AG04449 (cell line): ENCODE data around the gene ETF1.

Source experiments
- CTCF ChIA-PET: fragments of 350-600 bp; formaldehyde crosslinking; extraction: SDS; loops from one replicate; lab custom pipeline; 2021; ENCODE audit warnings: antibody characterized with exemption; lab: Yijun Ruan, JAX
- POLR2A ChIA-PET: fragments of 400-600, 350-600 bp; formaldehyde crosslinking; extraction: SDS; loops from one replicate; lab custom pipeline; 2020; ENCODE audit warnings: antibody characterized with exemption, inconsistent platforms; lab: Yijun Ruan, JAX
- DNase-seq: peaks from one replicate; pipeline ENCODE4 v3.0.0-alpha.2; 2010; ENCODE audit warnings: low read depth, low spot score
- H3K4me3 ChIP-seq: 2 replicates; pipeline ENCODE4 v1.5.1; 2011; ENCODE audit warnings: low read depth, mild to moderate bottlenecking, control low read depth, low read length
- TF ChIP-seq, protein P1 (sequence below): IDR thresholded peaks from one replicate; pipeline ENCODE4 v1.5.1; 2011; ENCODE audit warnings: mild to moderate bottlenecking, moderate library complexity, low read length, control low read depth, inconsistent platforms; ENCODE audit not compliant: insufficient read depth; ENCODE audit errors: missing control alignments

The ETF1 gene

DNA sequence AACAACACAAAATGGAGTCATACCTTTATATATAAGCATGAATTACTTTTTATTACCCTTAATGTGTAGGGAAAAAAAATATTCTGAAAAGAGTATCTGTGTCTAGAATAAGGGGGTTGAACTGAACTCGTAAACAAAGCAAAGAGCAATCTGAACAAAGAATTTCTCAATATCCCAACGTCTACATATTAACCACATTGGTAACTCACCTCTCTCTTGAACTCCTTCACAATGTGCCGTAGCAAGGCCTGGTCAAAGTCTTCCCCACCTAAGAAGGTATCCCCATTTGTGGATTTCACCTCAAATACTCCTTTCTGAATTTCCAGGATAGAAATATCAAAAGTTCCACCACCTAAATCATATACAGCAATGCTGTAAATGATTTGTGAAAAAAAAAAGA, 23.8 kb upstream of the ETF1 start:
- CTCF ChIA-PET: interaction anchor here (2.6 kb wide), 1 partner anchor 19 kb away, joined by 14 read pairs; no protein-coding TSS in a partner anchor
- TF ChIP-seq, protein P1, sequence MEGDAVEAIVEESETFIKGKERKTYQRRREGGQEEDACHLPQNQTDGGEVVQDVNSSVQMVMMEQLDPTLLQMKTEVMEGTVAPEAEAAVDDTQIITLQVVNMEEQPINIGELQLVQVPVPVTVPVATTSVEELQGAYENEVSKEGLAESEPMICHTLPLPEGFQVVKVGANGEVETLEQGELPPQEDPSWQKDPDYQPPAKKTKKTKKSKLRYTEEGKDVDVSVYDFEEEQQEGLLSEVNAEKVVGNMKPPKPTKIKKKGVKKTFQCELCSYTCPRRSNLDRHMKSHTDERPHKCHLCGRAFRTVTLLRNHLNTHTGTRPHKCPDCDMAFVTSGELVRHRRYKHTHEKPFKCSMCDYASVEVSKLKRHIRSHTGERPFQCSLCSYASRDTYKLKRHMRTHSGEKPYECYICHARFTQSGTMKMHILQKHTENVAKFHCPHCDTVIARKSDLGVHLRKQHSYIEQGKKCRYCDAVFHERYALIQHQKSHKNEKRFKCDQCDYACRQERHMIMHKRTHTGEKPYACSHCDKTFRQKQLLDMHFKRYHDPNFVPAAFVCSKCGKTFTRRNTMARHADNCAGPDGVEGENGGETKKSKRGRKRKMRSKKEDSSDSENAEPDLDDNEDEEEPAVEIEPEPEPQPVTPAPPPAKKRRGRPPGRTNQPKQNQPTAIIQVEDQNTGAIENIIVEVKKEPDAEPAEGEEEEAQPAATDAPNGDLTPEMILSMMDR: no peak
- DNase-seq: no peak
- POLR2A ChIA-PET: interaction anchor here (1.0 kb wide), 1 partner anchor 11 kb away, joined by 4 read pairs; no protein-coding TSS in a partner anchor
- no peak overlapping the region for H3K4me3 ChIP-seq

DNA sequence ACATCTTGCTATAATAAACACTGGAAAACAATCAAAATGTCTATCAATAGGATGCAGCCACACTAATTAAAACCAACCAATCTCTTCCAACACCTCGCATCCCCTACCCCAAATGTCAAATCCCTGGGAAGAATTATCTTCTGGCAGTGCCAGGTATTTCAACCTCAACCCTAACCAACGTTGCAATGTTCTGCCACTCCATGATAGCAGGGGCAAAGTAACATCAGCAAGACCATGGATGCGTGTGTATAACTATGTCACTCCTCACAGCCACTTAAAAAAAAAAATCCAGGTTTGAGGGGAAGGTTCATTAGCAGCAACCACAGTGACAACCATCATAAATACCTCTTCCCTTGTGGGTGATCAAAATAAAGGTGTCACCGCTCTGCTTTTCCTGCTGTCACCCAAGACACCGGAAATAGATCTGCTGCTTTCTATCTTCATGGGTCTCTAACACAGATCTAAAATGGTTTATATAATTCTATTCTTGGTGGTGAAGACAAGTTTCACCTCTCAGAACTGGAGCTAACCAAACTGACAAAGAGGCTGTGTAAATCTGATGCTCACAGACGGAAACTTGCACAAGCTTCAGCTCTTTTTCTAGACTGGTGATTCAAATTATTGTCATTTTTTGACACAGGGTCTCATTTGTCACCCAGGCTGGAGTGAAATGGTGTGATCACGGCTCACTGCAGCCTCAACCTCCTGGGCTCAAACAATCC, 22.2 kb upstream of the ETF1 start:
- POLR2A ChIA-PET: interaction anchor here (1.1 kb wide), 1 partner anchor 8 kb away, joined by 3 read pairs; no protein-coding TSS in a partner anchor
- CTCF ChIA-PET: interaction anchor here (0.7 to 2.6 kb wide), 3 partner anchors 10 to 17 kb away, joined by 3 to 14 read pairs (median 3); no protein-coding TSS in a partner anchor
- DNase-seq: no peak
- TF ChIP-seq, protein P1: no peak
- no peak overlapping the region for H3K4me3 ChIP-seq

DNA sequence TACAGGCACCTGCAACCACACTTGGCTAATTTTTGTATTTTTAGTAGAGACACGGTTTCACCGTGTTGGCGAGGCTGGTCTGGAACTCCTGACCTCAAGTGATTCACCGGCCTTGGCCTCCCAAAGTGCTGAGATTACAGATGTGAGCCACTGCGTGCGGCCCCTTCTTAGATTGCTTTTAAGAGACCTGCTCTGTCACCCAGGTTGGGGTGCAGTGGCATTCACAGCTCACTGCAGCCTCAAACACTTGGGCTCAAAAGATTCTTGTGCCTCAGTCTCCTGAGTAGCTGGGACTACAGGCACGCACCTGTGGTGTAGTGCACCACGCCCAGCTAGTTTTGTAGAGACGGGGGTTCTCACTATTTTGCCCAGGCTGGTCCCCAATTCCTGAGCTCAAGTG, 21.2 kb upstream of the ETF1 start:
- no peak for DNase-seq
- ChIA-PET CTCF (interaction anchor here (0.7 kb wide), 1 partner anchor 9 kb away, joined by 3 read pairs; no protein-coding TSS in a partner anchor), POLR2A (interaction anchor here (1.1 kb wide), 1 partner anchor 9 kb away, joined by 3 read pairs; no protein-coding TSS in a partner anchor)
- TF ChIP-seq, protein P1: no peak
- H3K4me3 ChIP-seq: no peak overlapping the region

DNA sequence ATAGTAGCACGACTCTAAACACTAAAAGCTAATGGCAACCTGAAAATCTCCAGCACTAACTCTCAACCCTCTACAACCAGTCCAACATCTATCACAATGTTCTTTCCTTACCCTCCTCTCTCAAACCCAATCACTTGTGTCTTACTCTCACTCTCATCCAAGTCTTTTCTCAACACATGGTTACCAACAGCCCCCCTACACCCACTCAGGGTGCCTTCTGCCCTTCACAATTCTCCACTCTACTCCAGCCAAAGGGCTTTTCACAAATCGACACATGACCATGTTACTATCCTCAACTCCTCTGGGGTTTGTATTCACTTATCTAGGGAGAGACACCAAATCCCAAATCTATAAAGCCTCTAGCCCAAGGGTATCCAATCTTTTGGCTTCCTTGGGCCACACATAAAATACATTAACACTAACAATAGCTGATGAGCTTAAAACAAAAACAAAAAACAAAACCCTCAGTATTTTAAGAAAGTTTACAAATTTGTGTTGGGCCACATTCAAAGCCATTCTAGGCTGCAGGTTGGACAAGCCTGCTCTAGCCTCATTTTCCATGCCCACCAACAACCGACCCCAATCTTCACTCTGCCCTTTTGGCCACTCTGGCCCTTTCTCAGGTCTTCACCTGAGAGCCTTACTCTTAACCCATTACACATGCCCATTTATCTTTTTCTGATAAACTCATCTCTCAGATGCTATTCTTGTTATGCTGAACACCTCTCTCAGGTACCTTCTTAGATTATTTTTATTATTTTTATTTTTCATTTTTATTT, 20.5 kb upstream of the ETF1 start:
- ChIA-PET CTCF (interaction anchor here (1.5 kb wide), 1 partner anchor 8 kb away, joined by 5 read pairs; no protein-coding TSS in a partner anchor), POLR2A (interaction anchor here (0.6 to 1.1 kb wide), 2 partner anchors 10 to 16 kb away, joined by 3 to 4 read pairs; no protein-coding TSS in a partner anchor)
- TF ChIP-seq, protein P1: no peak
- no peak for DNase-seq
- no peak overlapping the region for H3K4me3 ChIP-seq

DNA sequence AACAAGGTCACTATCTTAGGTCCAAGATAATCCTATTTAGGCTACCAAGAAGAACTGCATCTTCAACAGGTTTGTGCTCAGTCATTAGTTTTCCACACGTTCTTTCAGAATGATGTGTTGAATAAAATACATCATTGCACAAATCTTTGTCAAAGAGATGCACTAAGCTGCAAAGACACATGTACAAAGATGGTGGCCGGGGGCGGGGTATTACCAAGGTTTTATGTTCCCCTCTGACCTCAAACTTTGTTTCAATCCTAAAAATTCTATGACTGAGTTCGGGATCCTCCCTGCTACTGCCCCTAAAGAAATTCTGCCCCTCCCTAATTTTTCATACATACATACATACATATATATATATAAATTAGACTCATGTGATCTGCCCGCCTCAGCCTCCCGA, 17.9 kb upstream of the ETF1 start:
- no peak for DNase-seq
- ChIA-PET CTCF (no interaction called here), POLR2A (interaction anchor here (1.0 kb wide), 2 partner anchors 10 to 11 kb away, joined by 3 to 4 read pairs; no protein-coding TSS in a partner anchor)
- TF ChIP-seq, protein P1: no peak
- H3K4me3 ChIP-seq: no peak overlapping the region
